GM15510 (cell line): ENCODE data around the gene EIF2B5.

Source experiments
- POLR2A ChIP-seq: IDR thresholded peaks from 3 replicates; pipeline ENCODE4 v1.6.1; 2011; ENCODE audit warnings: borderline replicate concordance; ENCODE audit not compliant: insufficient read length; ENCODE audit errors: extremely low read depth

EIF2B5 gene

GRCh38 chr3:184135911-184136260 is 728 bp downstream of the EIF2B5 start:
- TF ChIP-seq POLR2A, result no peak

GRCh38 chr3:184140436-184140835 is 5.3 kb downstream of the EIF2B5 start:
- no peak for TF ChIP-seq POLR2A

- no peak for TF ChIP-seq POLR2A
Measured at GRCh38 chr3:184142199-184142598, 7.0 kb downstream of the EIF2B5 start.

DNA sequence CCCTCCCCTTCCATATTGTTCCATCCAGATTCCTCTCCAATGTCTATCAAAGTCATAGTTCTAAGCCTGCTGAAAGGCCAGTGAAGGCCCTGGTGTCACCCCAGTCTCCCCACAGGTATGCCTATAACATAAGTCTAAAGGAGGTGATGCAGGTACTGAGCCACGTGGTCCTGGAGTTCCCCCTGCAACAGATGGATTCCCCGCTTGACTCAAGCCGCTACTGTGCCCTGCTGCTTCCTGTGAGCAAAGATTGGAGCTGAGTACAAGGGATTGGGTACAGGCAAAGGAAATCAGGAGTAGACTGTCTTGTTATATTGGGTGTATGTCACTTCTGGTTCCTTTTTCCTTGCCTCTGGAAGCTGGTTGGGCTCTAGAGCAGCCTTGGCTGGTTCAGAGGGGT is 8.2 kb downstream of the EIF2B5 start:
- TF ChIP-seq POLR2A, result no peak

- TF ChIP-seq POLR2A, result no peak
Measured at GRCh38 chr3:184144505-184144904, 9.3 kb downstream of the EIF2B5 start.

DNA sequence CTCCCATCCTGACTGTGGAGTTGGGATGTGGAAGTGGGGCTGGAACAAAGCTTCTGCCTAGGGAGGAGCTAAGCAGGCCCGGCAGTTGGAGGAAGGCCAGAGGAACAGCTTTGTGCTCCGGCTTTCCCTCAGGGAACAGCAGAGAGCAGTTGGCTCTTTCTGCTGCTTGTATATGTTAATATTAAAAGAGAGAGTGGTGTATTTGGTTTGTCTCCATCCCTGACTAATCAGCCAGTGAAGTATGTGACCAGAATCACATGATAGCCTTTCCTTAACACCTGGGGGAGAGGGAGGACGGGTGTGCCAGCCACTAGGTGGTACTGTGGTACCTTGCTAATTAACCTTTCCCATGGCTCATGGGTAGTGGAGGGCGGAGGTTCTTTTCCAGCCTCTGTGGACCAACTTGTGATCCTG is 10.0 kb downstream of the EIF2B5 start:
- no peak for TF ChIP-seq POLR2A

DNA sequence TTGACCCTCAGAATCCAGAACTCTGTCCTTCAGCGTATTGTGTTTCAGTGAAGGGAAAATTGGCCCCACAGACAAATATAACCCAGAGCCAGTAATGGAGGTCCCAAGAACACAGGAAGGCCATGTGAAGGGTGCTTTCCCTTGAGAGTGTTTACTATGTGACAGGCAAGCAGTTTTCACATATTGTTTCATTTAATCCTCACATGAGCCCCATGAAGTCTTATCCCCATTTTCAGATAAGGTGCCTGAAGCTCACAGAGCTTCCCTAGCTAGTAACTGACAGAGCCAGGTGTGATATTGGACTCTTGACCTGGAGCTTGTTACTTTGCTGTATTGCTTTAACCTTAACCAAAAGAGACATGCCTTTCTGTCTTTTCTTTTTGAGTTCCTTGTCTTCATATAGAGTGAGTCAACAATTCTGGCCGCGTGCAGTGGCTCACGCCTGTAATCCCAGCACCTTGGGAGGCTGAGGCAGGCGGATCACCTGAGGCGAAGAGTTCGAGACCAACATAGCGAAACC is 10.7 kb downstream of the EIF2B5 start:
- no peak for TF ChIP-seq POLR2A

GRCh38 chr3:184148076-184148475 is 12.9 kb downstream of the EIF2B5 start:
- TF ChIP-seq POLR2A, result no peak

DNA sequence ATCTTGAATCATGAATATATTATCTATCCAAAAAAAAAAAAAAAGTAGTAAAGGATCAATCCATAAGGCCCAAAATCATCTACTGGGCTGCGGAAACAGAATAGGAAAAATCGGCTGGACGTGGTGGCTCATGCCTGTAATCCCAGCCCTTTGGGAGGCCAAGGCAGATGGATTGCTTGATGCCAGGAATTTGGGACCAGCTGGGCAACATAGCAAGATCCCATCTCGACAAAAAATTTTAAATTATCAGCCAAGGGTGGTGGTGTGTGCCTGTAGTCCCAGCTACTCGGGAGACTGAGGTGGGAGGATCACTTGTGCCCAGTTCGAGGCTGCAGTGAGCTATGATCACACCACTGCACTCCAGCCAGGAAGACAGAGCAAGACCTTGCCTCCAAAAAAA is 14.0 kb downstream of the EIF2B5 start:
- TF ChIP-seq POLR2A, result no peak

GRCh38 chr3:184154885-184155643 is 19.9 kb downstream of the EIF2B5 start, which contains the start of gene DVL3:
Gene DVL3 (plus strand): TSS chr3:184155377. CDS start chr3:184155636, 259 bp downstream.
- TF ChIP-seq POLR2A, result peak; percentile 48

DNA sequence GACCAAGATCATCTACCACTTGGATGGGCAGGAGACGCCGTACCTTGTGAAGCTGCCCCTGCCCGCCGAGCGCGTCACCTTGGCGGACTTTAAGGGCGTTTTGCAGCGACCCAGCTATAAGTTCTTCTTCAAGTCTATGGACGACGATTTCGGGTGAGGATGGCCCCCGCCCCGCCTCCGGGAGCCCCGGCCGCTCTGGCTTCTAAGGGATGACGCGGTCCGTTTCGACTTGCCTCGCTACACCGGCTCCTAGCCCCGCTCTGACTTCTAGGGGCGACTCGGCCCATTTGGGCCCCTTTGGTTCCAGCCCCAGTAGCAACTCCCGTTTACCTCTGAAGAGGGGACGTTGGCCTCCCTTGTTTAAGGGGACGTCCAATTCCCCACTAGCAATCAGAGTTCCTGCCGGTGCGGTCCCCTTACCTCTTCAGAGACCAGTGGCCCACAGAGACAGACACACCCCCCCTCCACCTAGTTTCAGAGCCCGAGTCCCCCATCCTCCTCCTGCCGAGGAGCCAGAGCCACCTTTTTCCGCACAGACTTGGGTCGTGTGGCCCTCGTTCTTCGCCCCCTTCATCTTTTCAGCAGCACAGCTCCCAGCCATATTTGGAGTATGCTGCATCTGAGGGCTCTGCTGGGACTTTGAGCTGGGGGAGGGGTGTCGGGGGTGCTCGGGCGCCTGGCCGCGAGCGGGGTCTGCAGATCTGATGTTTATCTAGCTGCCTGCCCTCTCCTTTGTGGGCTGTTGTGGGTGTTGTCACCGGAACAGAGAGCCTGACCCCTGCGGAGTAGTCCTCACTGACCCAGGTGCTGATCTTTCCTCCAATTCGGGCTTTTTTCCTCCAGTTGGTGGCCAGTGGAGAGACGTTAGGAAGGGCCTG is 20.7 kb downstream of the EIF2B5 start:
- no peak for TF ChIP-seq POLR2A

DNA sequence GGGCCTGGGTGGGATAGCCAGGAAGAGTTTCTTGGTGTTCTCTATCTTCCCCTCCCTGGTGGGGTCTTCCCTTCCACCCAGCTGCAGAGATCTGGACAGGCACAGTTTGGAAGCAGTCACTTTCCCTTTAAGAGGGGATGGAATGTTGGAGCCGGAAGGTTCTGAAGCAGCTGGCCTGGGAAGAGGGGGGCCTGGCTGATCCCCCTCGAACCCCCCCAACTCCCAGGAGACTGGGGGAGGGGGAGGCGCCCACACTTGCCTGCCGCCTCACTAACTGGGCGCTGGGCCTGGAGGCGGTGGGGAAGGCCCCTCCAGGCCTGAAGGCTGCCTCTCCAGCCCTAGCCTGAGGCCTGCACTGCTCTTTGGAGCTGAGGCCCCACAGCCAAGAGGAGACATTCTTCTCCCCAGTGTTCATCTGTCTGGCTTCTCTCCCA is 21.4 kb downstream of the EIF2B5 start:
- TF ChIP-seq POLR2A, result no peak

GRCh38 chr3:184157206-184157605 is 22.0 kb downstream of the EIF2B5 start:
- no peak for TF ChIP-seq POLR2A

DNA sequence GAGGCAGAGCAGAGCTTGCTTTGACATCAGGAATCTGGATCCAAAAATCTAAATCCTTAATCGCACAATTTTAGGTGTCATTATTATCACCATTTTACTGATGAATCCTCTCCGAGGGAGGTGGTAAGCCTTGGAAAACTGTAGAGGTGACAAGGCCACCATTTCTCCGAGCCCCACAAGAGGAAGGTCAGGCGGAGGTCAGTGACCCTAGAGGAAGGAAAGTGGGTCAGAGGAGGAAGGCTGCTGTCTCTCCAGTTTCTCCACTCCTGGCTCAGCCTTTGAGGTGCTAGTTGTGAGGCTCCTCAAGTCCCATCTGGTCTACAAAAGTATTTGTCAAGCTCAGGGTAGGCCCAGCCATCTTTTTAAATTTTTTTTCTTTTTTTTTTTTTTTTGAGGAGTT is 23.2 kb downstream of the EIF2B5 start:
- TF ChIP-seq POLR2A, result no peak

DNA sequence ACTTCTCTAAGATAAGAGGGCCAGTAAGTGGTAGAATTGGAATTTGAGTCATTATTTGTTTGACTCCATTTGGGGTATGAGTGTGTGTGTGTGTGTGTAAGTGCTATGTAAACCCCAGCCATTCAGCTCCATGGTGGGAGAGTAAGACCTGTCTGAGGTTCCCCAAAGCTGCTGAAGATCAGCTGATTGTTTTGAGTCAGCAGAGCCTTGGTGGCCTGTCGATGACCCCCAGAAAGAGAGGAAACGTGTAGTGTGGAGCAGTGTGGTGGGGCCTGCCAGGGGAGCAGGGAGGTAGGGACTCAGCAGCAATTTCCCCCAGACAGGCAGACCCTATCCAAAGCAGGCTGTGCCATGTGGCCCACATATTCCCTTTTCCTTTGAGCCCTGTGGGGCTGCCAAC is 25.3 kb downstream of the EIF2B5 start:
- no peak for TF ChIP-seq POLR2A

DNA sequence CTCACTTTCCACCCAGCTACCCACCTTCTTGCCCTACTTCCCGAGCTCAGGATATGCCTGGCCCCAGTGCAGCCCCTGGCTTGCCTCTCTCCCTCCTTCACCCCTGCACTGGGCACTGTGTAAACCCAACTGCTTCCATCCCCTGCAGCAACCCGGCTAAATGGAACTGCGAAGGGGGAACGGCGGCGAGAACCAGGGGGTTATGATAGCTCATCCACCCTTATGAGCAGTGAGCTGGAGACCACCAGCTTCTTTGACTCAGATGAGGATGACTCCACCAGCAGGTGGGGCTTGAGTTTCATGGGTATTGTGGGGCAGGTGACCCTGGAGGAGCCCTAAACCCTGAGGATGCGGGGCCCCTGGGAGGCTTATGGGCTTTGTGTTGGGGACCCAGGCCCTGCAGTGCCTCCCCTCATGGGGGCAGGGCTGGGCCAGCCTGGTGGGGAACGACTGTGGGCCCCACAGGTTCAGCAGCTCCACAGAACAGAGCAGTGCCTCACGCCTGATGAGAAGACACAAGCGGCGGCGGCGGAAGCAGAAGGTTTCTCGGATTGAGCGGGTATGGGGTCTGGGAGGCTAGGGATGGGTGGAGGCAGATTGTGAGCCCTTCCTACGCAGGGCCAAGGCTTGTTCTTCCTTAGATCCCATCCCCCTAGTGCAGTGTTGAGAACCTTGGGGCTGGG is 29.6 kb downstream of the EIF2B5 start:
- TF ChIP-seq POLR2A, result no peak

DNA sequence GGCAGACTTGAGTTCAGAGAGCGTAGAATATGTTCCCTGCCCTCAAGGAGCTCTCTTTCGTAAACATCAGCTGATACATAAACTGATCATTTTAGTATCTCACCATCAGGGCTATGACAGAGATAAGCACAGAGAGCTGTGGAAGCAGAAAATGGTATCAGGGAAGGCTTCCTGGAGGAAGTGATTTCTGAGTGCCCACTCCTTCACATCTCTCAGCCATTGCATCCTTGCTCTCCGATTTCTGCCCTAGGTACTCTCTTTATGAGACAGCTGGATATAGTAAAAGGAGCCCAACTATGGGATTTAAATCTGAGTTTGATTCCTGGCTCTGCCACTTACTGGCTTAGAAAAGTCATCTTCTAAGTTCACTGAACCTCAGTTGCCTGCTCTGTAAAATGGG is 30.4 kb downstream of the EIF2B5 start:
- no peak for TF ChIP-seq POLR2A
